HL-60/S4 (cell line): ENCODE data around the gene PTPRT.
"Not testable (repeated sequence)": the region's sequence is repeated elsewhere in the genome, so short reads cannot be mapped to it uniquely, and the experiment has no call there.

ENCODE experiments used
- in situ Hi-C: fragments of 300-500 bp; cut with MboI; formaldehyde crosslinking; loops from 2 replicates; pipeline ENCODE4 v1.14.3; 2022; ENCODE audit warnings: low sequenced_read_pairs

PTPRT gene

DNA sequence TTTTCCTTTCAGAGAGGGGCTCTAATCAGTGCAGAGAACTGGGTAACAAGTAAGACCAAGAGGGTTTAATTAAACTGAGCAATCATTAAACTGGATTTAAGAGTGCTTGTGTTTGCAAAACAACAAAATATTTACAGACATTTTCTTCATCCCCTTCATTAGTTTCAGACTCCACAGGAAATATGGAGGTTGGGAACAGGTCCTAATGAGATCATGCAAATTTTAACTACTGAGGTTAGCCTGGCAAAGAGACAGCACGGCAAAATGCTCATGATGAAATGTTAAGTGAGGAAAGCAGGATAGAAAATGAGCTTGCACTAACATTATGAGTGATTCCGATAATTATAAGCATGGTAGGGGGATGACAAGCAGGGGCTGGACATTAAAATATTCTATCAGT, 268.9 kb downstream of the PTPRT start:
- in situ Hi-C loops, result no loop called here

GRCh38 chr20:42919316-42919715, 270.4 kb downstream of the PTPRT start:
- in situ Hi-C loops, result no loop called here

GRCh38 chr20:42915081-42915480, 274.6 kb downstream of the PTPRT start:
- in situ Hi-C loops, result no loop called here

GRCh38 chr20:42914302-42914701, 275.4 kb downstream of the PTPRT start:
- in situ Hi-C loops, result no loop called here

DNA sequence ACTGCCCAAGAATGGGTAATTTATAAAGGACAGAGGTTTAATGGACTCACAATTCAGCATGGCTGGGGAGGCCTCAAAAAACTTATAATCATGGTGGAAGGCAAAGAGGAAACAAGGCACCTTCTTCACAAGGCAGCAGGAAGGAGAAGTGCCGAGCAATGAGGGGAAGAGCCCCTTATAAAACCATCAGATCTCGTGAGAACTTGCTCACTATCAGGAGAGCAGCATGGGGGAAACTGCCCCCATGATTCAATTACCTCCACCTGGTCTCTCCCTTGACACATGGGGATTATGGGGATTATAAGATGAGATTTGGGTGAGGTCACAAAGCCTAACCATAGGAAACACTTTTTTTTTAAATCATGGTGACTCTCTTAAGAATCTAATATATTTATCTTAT, 278.9 kb downstream of the PTPRT start:
- in situ Hi-C loops, result not testable (repeated sequence)

GRCh38 chr20:42907730-42908129, 282.0 kb downstream of the PTPRT start:
- in situ Hi-C loops, result no loop called here

DNA sequence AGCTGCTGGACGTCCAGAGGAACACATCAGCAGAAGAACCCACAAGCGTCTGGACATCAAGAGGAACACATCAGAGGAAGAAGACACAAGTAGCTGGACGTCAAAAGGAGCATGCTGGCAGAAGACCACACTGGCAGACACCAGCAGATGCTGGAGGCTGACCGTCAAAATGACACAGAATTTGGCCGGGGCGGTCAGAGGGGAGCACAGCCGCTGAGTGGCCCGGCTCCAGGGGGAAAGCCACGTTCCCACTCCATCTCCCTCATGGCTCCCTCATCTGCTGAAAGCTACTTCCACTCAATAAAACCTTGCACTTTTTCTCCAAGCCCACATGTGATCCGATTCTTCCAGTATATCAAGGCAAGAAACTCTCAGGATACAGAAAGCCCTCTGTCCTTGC, 283.6 kb downstream of the PTPRT start:
- in situ Hi-C loops, result no loop called here

DNA sequence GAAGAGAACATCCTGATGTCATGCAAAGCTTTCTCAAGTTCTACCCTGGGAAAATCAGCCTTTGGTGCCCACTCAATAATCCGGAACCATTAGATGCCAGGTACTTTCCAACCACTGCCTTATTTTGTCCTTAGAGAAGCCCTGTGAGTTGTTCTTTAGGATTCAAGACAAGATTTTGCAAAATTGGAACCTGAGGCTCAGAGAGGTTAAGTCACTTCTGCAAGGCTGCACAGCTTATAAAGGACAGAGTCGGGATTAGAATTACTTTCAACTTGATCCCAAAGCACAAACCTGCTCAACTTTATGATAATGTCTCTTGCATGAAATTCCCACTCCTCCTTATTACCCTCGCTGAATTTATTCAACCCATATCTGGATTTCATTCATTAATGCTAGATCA, 287.2 kb downstream of the PTPRT start:
- in situ Hi-C loops, result no loop called here

DNA sequence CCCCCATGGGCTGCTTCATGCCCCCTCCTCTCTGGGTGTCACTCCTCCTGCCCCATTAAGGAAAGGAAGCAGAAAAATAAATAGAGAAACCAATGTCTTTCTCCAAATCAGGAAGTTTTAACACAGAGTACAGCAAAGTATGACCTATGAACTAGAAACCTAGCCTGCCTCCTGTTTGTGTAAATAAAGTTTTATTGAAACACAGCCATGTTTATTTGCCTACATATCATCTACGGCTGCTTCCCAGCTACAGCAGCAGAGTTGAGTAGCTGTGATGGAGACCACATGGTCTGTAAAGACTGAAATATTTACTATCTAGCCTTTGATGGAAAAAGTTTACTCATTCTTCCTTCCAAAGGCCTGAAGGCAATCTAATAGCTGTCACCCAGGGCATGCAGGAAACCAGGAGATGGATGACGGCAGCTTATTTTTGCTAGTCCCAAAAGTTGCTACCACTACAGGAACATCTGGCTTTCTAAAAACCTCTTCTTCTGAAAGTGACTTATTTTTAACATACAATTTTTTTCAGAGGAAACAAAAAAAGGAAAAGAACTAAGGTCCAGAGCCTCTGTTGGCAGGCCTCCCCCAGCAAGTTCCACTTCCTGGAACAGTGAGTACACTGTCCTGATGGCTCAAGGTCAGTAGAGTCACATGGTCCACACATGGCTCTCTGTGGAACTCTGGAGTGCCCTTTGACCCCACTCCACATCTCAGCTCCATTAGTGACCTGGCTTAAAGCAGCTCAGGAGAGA, 287.8 kb downstream of the PTPRT start:
- in situ Hi-C loops, result no loop called here

GRCh38 chr20:42900764-42901163, 288.9 kb downstream of the PTPRT start:
- in situ Hi-C loops, result not testable (repeated sequence)

- in situ Hi-C loops, result no loop called here
Observed at GRCh38 chr20:42895020-42895419, 294.7 kb downstream of the PTPRT start.

DNA sequence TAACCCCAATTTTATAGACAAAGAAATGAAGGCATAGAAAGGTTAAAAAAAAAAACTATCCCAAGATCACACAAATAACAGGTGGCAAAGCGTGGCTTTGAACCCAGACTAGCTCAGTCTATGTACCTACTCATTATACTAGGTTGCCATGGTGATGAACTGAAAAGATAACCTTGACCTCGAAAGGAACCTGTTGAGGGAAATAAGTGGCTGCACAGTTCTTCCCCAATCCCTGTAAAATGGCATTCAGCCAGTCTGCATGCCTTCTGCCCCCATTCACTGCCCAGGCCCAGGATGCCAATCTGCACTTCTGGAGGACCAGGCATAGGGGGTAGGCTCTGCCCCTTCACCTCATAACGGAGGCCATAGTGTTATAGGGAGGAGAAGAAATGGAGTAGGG, 295.2 kb downstream of the PTPRT start:
- in situ Hi-C loops, result no loop called here

- in situ Hi-C loops, result no loop called here
Observed at GRCh38 chr20:42889517-42889916, 300.2 kb downstream of the PTPRT start.

- in situ Hi-C loops, result no loop called here
Observed at GRCh38 chr20:42887281-42887680, 302.4 kb downstream of the PTPRT start.

DNA sequence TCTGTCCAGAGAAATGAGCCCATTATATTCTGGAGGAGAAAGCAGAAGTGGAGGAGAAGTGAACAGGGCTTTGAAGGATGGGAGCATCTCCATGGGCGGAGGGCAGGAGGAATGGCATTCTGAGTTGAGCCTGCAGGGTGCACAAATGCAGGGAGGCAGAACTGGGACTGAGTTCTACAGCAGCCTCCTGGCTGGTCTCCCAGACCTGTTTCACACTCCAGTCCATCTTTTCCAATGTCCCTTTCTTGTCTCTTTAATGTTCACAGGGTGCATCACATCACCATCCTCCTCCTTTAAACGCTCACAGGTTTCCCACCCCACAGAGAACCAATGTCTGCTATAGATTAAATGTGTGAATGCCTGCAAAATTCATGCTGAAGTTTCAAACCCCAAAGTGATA, 302.9 kb downstream of the PTPRT start:
- in situ Hi-C loops, result no loop called here

GRCh38 chr20:42886046-42886445, 303.7 kb downstream of the PTPRT start:
- in situ Hi-C loops, result no loop called here

GRCh38 chr20:42875581-42875980, 314.1 kb downstream of the PTPRT start:
- in situ Hi-C loops, result no loop called here

- in situ Hi-C loops, result no loop called here
Observed at GRCh38 chr20:42873259-42873658, 316.4 kb downstream of the PTPRT start.

DNA sequence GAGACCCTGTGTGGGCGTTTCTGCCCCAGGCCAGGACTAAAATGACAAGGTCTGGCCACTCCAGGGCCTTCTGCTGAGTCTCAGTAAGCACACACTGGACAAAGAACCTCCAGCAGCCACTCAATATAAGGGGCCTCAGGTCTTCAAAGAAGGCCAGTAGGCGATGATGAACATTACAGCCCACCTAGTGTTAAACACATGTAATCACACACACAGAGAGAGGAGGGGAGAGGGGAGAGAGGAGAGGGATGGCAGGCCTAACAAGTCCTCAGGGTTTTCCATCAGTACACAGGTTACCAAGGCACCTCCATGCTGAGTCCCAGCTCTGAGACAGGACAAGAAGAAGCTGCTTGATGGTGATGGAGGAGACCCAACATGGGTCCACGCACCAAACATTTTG, 325.6 kb downstream of the PTPRT start:
- in situ Hi-C loops, result no loop called here

- in situ Hi-C loops, result no loop called here
Observed at GRCh38 chr20:42862446-42862845, 327.3 kb downstream of the PTPRT start.

DNA sequence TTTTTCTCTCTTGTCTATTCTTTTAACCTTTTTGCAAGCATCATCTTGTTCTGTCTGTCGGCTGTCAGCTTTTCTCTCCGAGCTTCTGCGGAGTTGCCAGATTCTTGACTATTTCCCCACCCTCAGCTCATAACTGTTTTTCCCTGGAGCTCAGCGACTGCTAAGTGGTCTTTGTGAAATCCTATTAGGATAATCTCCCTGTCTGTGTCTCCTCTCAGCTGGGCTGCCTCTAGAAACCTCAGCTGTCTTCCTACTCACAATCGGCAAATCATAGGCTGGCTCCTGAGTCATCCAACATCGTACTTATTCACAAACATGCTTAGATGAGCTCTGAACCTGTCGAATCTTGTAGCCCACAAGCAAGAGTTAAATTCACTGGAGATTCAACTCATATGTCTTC, 332.3 kb downstream of the PTPRT start:
- in situ Hi-C loops, result no loop called here

GRCh38 chr20:42855896-42856295, 333.8 kb downstream of the PTPRT start:
- in situ Hi-C loops, result no loop called here

GRCh38 chr20:42852691-42853090, 337.0 kb downstream of the PTPRT start:
- in situ Hi-C loops, result no loop called here
